ENCODE results near the gene NDUFA6.
"Not testable (repeated sequence)": the region's sequence is repeated elsewhere in the genome, so short reads cannot be mapped to it uniquely, and the experiment has no call there.

The NDUFA6 gene

DNA sequence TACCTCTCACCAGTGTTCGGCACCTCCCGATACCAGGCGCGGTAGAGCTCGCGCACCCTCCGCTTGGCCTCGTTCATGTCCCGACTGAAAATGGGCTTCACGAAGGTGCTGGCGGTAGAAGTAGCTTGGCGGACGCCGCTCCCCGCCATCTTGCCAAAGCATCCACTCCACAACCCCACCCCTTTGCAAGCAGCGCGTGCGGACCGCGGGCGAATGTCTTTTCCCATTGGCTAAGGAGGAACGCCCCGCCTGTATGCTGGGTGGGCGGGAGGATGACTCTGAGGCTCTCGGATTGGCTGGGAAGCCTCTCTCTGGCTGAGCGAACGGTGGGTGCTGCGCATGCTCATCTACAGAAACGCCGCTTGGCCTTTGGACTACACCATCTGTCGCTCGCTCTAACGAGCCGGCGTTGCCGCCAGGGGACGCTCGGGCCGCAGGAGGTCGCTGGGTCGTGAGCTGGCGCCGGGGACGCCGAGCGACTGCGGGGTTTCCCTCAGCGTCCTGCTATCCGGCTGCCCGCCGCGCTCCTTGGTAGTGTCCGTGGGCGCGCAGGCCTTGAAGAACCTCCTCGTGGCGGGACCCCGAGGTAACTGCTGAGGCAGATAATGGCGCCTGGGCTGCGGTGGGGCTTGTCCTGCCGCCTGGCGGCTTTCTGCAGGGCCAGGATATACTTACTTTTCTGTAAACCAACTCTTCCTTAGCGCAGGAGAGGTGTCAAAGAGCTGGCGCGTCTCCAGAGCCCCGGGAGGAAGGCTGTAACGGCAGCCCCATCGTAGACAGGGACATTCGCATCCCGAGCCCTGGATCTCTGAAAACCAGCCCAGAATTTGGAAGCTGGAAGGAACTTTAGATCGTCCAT is at the start of gene NDUFA6:
TSS of gene NDUFA6 (minus strand) at position 177 of the 859 bp plus-strand sequence. CDS start at position 149, 28 bp downstream.
- in situ Hi-C loops (cut with MboI; ENCODE audit: low sequenced_read_pairs): no loop called here

DNA sequence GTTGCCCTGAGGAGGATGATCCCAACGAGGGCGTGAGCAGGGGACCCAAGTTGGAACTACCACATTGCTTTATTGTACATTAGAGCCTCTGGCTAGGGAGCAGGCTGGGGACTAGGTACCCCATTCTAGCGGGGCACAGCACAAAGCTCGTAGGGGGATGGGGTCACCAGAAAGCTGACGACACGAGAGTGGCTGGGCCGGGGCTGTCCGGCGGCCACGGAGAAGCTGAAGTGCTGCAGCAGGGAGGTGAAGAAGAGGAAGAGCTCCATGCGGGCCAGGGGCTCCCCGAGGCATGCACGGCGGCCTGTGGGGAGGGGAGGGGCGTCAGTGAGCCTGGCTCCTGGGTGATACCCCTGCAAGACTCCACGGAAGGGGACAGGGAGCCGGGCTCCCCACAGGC is 49.6 kb upstream of the NDUFA6 start:
- in situ Hi-C loops (cut with MboI; ENCODE audit: low sequenced_read_pairs): not testable (repeated sequence)

DNA sequence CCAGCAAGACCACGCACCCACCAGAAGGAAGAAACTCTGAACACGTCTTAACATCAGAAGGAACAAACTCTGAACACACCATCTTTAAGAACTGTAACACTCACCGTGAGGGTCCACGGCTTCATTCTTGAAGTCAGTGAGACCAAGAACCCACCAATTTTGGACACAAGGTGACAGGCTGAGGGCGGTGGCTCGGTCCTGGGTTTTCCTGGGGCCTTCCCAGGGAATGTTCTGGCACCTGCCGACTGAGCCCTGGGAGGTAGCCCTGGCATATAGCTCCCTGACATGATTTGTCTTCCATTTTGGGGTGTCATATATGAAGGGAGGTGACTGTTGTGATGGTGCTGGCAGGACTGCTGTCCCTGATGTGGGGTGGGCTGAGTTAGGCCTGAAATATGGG is 48.9 kb upstream of the NDUFA6 start:
- in situ Hi-C loops (cut with MboI; ENCODE audit: low sequenced_read_pairs): not testable (repeated sequence)

- in situ Hi-C loops (cut with MboI; ENCODE audit: low sequenced_read_pairs): no loop called here
Observed at GRCh38 chr22:42138972-42139371, 48.4 kb upstream of the NDUFA6 start.

GRCh38 chr22:42138122-42138770 is 47.7 kb upstream of the NDUFA6 start:
- in situ Hi-C loops (cut with MboI; ENCODE audit: low sequenced_read_pairs): no loop called here

DNA sequence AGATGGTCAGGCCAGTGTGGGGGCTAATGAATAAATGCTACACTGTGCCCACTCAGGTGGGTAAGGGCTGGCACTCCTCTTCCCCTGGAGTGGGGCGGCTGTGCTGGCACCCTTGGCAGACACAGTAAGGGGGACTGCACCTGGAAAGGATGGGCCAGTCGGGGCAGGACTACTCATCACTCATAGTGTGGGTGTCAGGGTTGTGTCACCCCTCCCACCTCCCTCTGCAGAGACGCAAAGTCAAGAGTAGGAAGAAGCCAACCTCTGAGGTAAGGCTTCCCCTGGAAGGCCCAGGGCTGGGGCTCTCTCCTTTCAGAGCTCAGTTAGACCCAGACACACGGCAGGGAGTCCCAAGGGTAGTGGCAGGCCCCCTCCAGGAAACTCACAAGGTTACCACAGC is 45.1 kb upstream of the NDUFA6 start:
- in situ Hi-C loops (cut with MboI; ENCODE audit: low sequenced_read_pairs): not testable (repeated sequence)

DNA sequence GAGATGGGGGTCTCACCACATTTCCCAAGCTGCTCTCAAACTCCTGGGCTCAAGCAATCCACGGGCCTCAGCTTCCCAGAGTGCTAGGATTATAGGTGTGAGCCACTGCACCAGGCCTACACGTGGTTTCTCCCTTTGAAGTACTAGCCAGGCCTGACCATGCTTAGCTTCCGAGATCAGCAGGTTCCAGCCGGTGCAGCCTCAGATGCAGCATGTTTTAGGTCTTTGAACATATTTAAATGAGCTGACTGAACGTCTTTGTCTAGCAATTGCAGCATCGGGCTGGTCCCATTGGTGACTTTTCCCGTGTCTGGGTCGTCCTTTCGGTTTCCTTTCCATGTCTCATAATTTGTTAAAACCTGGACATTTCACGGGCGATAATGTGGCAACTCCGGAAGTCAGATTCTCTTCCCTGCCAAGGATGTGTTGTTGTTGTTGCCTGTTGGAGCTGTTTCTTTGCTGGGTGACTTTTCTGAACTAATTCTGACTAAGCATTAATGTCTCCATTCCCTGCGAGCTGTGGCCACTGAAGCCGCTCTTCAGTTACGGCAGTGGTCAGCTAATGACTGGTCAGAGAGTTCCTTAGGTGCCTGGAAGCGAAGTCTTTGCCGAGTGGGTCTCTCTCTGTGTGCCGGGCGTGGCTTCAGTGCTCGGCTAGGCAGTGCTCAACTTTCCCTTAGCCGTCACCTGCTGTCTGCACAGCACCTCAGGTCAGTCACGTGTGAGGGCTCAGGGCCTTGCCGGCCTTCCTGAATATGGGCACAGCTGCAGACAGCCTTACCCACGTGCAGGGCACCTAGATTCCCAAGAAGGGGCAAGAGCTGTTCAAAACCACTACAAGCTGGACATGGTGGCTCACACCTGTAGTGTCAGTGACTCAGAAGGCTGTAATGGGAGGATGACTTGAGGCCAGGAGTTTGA is 43.8 kb upstream of the NDUFA6 start:
- in situ Hi-C loops (cut with MboI; ENCODE audit: low sequenced_read_pairs): no loop called here

DNA sequence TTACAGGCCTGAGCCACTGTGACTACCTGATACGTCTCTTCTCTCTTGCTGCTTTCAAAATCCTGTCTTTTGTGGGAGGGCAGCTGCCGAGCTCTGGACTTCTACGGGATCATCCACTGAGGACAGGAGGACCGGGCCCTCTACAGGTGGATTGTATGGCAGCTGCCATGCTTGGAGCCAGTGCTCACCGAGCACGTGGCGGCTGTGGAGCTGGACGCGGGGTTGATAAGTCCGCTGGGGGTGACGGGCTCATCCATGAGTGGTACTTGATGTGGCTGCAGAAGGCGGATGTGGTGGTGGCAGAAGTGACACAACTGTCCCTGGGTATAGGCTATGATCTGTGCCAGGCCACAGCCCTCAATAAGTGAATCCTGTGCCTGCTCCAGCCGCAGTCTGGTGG is 41.9 kb upstream of the NDUFA6 start:
- in situ Hi-C loops (cut with MboI; ENCODE audit: low sequenced_read_pairs): no loop called here

GRCh38 chr22:42131562-42131961 is 41.0 kb upstream of the NDUFA6 start:
- in situ Hi-C loops (cut with MboI; ENCODE audit: low sequenced_read_pairs): no loop called here

- in situ Hi-C loops (cut with MboI; ENCODE audit: low sequenced_read_pairs): not testable (repeated sequence)
Observed at GRCh38 chr22:42130639-42131431, 40.3 kb upstream of the NDUFA6 start, which contains the start of gene CYP2D6. Gene CYP2D6 (minus strand): TSS chr22:42130810. CDS start chr22:42130791, 19 bp downstream.

- in situ Hi-C loops (cut with MboI; ENCODE audit: low sequenced_read_pairs): not testable (repeated sequence)
Observed at GRCh38 chr22:42130182-42130581, 39.6 kb upstream of the NDUFA6 start.

DNA sequence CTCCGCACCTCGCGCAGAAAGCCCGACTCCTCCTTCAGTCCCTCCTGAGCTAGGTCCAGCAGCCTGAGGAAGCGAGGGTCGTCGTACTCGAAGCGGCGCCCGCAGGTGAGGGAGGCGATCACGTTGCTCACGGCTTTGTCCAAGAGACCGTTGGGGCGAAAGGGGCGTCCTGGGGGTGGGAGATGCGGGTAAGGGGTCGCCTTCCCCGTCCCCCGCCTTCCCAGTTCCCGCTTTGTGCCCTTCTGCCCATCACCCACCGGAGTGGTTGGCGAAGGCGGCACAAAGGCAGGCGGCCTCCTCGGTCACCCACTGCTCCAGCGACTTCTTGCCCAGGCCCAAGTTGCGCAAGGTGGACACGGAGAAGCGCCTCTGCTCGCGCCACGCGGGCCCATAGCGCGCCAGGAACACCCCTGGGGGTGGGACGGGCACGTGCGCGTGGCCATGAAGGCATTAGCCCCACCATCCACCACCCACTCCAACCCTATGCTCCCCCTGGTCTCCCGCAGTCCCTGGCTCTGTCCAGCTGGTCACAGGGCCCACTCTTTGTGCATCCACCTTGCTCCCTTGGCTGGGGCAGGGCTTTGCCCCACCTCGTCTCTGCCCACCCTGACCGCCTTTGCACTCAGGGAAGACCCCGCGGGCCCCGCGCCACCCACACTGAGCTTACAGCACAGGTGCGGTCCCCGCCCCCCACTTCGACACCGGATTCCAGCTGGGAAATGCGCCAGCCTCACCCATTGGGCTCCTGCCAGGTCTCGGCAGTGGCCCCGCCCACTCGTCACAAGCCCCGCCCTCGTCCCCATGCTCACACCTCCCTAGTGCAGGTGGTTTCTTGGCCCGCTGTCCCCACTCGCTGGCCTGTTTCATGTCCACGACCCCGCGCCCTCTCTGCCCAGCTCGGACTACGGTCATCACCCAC is 38.5 kb upstream of the NDUFA6 start:
- in situ Hi-C loops (cut with MboI; ENCODE audit: low sequenced_read_pairs): not testable (repeated sequence)

DNA sequence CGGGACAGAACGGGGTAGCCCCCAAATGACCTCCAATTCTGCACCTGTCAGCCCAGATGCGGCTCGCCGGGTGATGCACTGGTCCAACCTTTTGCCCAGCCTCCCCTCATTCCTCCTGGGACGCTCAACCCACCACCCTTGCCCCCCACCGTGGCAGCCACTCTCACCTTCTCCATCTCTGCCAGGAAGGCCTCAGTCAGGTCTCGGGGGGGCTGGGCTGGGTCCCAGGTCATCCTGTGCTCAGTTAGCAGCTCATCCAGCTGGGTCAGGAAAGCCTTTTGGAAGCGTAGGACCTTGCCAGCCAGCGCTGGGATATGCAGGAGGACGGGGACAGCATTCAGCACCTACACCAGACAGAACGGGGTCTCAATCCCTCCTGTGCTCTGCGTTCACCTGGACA is 37.4 kb upstream of the NDUFA6 start:
- in situ Hi-C loops (cut with MboI; ENCODE audit: low sequenced_read_pairs): not testable (repeated sequence)

DNA sequence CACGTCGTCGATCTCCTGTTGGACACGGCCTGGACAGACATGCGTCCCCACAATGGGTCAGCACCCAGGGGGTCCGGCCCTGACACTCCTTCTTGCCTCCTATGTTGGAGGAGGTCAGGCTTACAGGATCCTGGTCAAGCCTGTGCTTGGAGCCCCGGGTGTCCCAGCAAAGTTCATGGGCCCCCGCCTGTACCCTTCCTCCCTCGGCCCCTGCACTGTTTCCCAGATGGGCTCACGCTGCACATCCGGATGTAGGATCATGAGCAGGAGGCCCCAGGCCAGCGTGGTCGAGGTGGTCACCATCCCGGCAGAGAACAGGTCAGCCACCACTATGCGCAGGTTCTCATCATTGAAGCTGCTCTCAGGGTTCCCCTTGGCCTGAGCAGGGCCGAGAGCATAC is 37.0 kb upstream of the NDUFA6 start:
- in situ Hi-C loops (cut with MboI; ENCODE audit: low sequenced_read_pairs): no loop called here

- in situ Hi-C loops (cut with MboI; ENCODE audit: low sequenced_read_pairs): not testable (repeated sequence)
Observed at GRCh38 chr22:42123529-42123928, 33.0 kb upstream of the NDUFA6 start.

- in situ Hi-C loops (cut with MboI; ENCODE audit: low sequenced_read_pairs): not testable (repeated sequence)
Observed at GRCh38 chr22:42120231-42121021, 29.9 kb upstream of the NDUFA6 start.

- in situ Hi-C loops (cut with MboI; ENCODE audit: low sequenced_read_pairs): no loop called here
Observed at GRCh38 chr22:42116848-42117424, 26.4 kb upstream of the NDUFA6 start.

DNA sequence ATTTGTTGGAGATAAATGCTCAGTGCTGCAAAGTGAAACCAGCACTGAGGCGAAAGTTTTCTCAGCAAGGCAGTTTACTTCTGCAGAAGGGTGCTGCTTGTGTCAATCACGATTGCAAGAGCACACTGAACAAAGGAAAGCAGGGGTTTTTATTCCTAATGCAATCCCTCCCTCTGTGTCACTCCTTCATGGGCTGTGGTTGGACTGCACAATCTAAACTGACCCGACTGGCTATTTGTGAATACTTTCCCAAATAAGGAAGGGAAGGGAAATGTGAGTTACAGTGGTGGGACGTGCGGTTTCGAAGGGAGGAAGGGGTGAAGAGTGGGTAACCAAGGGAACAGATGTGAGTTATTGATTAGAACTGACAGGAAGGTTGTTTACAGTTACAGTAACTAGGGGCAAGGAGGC is 24.9 kb upstream of the NDUFA6 start:
- in situ Hi-C loops (cut with MboI; ENCODE audit: low sequenced_read_pairs): not testable (repeated sequence)
